OCI-M2 (cell line): ENCODE results near the gene ANKS1B.
"Not testable (repeated sequence)": the region's sequence is repeated elsewhere in the genome, so short reads cannot be mapped to it uniquely, and the experiment has no call there.

Experiments used
- DNase-seq: peaks from one replicate; lab custom pipeline; 2025; ENCODE audit not compliant: unreplicated experiment; lab: John Stamatoyannopoulos, UW

ANKS1B gene

DNA sequence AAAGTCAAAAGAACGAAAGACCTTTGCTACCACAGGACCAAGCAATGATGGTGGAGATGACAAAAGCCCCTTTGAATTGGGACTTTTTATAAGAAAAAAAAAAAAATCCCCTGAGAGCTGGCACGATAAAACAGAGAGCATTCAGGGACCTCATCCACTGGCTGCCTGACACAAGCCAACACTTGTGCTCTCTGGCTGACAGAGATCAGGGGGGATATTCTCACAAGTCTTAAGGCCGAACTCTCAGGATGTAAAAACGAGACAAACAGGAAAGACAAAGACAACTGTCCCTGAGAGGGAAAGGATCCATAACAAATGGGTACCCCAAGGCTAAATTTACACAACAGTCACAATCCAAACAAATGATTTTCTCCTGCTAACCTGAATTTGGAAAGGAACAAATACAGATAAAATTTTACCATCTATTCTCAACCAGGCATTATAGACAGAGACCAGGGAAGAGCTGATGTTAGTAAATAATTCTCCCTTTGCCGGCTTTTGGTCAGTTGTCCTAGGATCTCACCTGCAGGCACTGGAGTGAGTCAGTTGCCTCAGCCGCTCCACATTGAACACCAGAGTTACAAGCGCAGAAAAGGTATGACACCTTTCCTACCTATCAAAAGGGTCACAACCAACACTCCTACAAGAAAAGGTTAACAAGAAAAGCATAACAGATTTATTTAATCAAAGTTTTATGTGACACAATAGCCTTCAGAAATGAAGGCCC, 375.1 kb downstream of the ANKS1B start:
- no peak for DNase-seq

DNA sequence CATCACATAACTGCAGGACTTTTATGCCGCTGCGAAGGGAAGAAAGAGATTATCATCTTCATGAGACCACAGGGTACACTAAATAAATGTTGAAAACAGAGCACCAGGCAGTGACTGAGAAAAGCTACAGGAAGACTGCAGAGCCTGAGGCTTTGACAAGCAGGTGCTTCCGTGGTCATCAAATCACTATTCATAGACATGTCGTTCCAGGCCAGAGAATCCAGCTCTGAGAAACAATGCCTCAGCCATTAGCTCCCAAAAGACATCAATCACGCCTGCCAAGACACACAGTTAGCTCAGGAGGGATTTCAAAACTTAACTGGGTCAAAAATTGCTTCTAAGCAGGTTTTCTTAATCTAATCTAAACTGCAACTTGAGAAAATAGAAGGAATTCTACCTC, 384.3 kb downstream of the ANKS1B start:
- DNase-seq, result no peak

DNA sequence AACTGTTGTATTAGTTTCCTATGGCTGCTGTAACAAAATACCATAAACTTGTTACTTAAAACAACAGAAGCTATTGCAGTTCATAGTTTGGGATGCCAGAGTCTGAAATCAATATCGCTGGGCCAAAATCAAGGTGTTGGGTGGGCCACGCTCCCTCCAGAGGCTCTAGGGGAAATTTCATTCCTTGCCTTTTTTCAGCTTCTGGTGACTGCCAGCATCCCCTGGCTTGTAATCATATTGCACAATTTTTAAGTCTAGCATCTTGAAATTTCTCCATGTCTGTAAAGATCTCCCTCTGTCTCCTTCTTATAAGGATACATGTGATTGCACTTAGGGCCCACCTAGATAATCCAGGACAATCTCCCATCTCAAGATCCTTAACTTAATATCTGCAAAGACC, 386.0 kb downstream of the ANKS1B start:
- DNase-seq, result no peak

- DNase-seq, result no peak
Observed at GRCh38 chr12:99596762-99597161, 388.0 kb downstream of the ANKS1B start.

GRCh38 chr12:99577125-99577524, 407.6 kb downstream of the ANKS1B start:
- not testable (repeated sequence) for DNase-seq

- no peak for DNase-seq
Observed at GRCh38 chr12:99573980-99574379, 410.8 kb downstream of the ANKS1B start.

DNA sequence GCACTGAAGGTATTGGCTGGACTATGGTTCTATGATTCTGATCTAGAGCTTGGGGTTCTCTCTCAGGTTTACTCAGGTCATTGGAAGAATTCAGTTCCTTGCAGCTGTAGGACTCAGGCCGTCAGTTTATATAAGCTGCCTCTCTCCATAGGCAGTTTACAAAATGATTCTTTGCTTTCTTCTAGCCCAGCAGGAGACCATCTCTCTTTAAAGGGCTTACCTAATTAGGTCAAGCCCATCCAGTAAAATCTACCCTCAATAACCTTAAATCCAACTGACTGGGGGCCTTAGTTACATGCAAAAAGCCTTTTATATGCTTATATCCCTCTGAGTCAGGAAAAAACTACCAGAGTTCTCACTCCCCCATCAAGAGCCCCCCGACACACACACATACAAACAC, 417.7 kb downstream of the ANKS1B start:
- no peak for DNase-seq

DNA sequence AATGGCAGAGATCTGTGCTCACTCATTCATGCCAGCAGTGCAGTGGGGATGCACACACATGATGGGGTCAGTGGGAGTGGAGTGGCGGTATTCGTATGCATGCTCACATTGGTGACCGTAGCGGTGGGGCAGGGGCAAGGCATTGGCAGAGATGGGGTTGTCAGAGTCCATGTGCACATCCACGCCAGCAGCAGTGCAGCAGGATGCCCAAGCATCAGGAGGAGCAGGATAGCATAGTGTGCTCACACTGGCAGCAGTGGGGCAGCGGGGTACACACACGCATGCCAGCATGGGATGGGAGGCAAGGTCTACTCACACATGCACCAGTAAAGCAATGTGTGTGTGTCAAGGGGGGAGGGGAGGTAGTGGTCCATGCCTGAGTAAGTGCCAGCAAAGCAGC, 426.6 kb downstream of the ANKS1B start:
- DNase-seq, result no peak

DNA sequence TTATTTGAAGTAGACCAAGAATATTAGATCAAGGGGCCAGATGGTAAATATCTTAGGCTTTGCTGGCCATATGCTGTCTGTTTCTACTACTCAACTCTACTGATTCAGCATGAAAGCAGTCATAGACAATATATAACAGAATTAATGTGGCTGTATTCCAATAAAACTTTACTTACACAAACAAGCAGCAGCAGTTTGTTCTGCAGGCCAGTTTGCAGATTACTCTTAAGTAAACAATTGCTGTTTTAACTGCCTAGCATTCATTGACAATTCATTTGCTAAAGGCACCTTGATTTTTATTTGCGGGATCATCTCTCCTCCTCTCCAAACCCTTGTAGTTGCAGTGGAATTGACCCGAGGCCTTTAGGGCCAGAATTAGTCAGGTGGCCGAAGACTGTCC, 431.3 kb downstream of the ANKS1B start:
- no peak for DNase-seq

- DNase-seq, result no peak
Observed at GRCh38 chr12:99552022-99552421, 432.7 kb downstream of the ANKS1B start.

- DNase-seq, result no peak
Observed at GRCh38 chr12:99549651-99550050, 435.1 kb downstream of the ANKS1B start.

- DNase-seq, result no peak
Observed at GRCh38 chr12:99549196-99549595, 435.5 kb downstream of the ANKS1B start.

DNA sequence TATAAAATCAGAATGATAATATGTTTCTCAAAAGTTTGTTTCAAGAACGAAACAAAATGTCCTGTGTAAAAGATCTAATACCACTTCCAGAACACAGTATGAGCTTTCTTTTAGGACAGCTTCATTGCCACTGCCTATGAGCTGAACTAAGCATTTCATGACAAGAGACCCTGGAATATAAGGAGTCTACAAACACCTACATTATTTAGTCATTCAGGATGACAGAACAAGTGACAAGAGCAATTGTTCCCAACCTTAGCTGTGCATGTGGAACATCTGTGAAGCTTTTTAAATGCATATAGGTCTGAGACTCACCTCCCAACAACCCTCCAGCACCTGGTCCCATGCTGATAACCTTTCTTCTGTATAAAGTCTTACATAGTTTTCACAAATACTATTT, 440.3 kb downstream of the ANKS1B start:
- DNase-seq, result no peak

DNA sequence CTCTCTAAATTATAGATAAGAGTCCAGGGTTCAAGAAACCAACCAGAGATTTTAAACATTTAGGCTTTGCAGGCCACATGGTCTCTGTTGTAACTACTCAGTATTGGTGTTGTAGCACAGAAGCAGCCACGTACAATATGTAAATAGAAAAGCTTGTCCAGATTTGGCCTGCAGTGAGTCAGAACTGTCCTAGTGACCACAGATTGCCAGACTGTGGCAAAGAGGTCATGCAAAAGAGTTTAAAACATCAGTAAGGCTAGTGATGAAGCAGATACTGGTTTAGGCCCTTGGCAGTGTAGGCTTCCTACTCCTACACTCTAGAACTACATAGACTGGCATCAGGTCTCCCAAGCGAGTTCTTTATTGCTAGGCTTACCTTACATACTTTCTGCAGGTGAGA, 454.8 kb downstream of the ANKS1B start:
- DNase-seq, result no peak

- DNase-seq, result no peak
Observed at GRCh38 chr12:99528478-99528877, 456.3 kb downstream of the ANKS1B start.

GRCh38 chr12:99523853-99524252, 460.9 kb downstream of the ANKS1B start:
- no peak for DNase-seq

DNA sequence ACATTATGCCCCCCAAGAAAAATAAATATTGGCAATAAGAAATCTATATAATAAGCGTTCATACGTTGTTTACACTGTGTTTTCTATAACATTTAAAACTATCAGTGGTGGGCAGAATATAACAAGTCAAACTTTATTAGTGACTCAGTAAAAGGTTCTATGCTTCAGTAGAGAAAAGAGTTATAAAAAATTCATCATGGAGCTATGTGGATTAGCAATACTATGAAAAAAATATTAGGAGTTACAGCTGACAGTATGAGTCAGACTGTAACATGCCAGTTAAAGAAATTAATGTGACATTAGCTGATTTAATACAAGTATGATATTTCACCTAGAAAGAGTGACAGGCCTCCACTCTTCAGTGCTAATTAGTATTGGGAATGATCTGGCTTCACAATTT, 462.3 kb downstream of the ANKS1B start:
- DNase-seq, result no peak

DNA sequence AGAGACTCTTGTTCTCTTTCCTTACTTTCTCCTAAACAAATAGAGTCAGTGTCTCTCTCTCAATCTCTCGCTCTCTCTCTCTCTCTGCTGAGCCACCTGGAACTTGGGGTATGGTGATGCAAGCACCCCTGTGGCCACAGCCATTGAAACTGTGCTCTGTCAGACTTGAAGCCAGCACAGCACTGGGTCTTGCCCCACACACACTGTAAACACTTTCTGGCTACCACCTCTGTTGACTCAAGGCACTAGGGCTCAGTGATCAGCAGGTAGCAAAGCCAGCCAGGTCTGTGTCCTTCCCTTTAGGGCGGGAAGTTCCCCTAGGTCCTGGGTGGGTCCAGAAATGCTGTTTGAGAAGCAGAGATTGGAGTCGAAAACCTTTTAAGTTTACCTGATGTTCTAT, 463.1 kb downstream of the ANKS1B start:
- DNase-seq, result no peak

GRCh38 chr12:99513066-99513465, 471.7 kb downstream of the ANKS1B start:
- no peak for DNase-seq

- no peak for DNase-seq
Observed at GRCh38 chr12:99505805-99506204, 478.9 kb downstream of the ANKS1B start.

GRCh38 chr12:99498756-99499155, 486.0 kb downstream of the ANKS1B start:
- DNase-seq, result no peak

DNA sequence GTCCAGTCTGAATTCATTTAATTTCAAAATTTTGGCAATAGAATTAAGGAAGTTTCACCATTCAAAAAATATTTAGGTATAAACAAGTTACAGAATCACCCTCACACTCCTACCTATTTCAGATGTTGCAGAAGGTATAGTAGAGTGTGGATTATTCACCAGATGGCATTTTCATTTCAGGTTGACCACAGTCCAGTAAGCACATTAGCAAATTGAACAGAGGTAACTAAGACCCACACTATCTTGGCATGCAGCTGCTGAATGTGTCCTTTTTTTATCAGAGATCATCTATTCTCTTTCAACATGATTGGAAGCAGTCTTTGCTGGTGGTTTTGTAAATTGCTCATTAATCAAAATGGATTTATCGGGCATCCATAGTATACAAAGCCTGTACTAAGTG, 488.9 kb downstream of the ANKS1B start:
- no peak for DNase-seq

GRCh38 chr12:99493197-99493596, 491.5 kb downstream of the ANKS1B start:
- no peak for DNase-seq
